Gastrocnemius medialis (tissue), 4 donors: ENCODE data around the gene GNG5. TPM values are rescaled to one million over a fixed set of nuclear protein-coding genes. Genes with fewer than 3 reads are reported as not detected.

ENCODE experiments used
- ATAC-seq, 2 donors: fragments of 150-250 bp; one replicate each; pipeline ENCODE4 v1.9.1; 2016
- DNase-seq, 2 donors: peaks; one replicate each; pipeline ENCODE4 v3.0.0-alpha.2; 2019
- H3K27ac ChIP-seq, 4 donors: fragments of 200-600 bp; sonication (generic); 1 replicate in 1 of 4; 2 replicates in 3 of 4; pipeline ENCODE4 v1.5.1; 2016 to 2018; ENCODE audit warnings: mild to moderate bottlenecking in 2 of 4, moderate library complexity in 1 of 4
- H3K27me3 ChIP-seq, 3 donors: fragments of 200-600 bp; sonication (generic) in 2 of 3; 1 replicate in 1 of 3; 2 replicates in 2 of 3; pipeline versions ENCODE4 v1.5.1 to v1.6.0; 2016 to 2019; ENCODE audit warnings: mild to moderate bottlenecking in 1 of 3, moderate library complexity in 1 of 3
- H3K36me3 ChIP-seq, 2 donors: fragments of 200-600 bp; sonication (generic) in 1 of 2; one replicate each; pipeline ENCODE4 v1.5.1; 2017 to 2018
- H3K4me1 ChIP-seq, 2 donors: fragments of 200-600 bp; sonication (generic) in 1 of 2; one replicate each; pipeline ENCODE4 v1.5.1; 2016 to 2017; ENCODE audit warnings: mild to moderate bottlenecking in 2 of 2
- H3K4me3 ChIP-seq, 4 donors: fragments of 200-600 bp; sonication (generic) in 3 of 4; 1 replicate in 1 of 4; 2 replicates in 3 of 4; pipeline ENCODE4 v1.5.1; 2016 to 2019; ENCODE audit warnings: mild to moderate bottlenecking in 2 of 4
- H3K9me3 ChIP-seq, 3 donors: fragments of 200-600 bp; sonication (generic) in 2 of 3; 1 replicate in 1 of 3; 2 replicates in 2 of 3; pipeline ENCODE4 v1.5.1; 2016 to 2019
- CTCF ChIP-seq, 5 experiments: fragments of 450-650 bp in 3 of 5; fragments of 200-600 bp in 2 of 5; sonication (generic) in 2 of 5; IDR thresholded peaks in 4 of 5; conservative IDR thresholded peaks in 1 of 5; 1 replicate in 4 of 5; 2 replicates in 1 of 5; pipeline ENCODE4 v1.5.1; 2016 to 2019; ENCODE audit warnings: antibody characterized with exemption in 5 of 5, mild to moderate bottlenecking in 3 of 5, moderate library complexity in 3 of 5
- POLR2A ChIP-seq, 2 donors: fragments of 450-650 bp; IDR thresholded peaks; one replicate each; pipeline ENCODE4 v1.6.1; 2017; ENCODE audit warnings: antibody characterized with exemption in 2 of 2, mild to moderate bottlenecking in 2 of 2, moderate library complexity in 2 of 2
- in situ Hi-C, 4 donors: fragments of 200-750 bp; cut with MboI; loops; one replicate each; pipeline versions ENCODE4 v1.15.0 to v1.8.0; 2017; ENCODE audit warnings: low sequenced_read_pairs in 4 of 4
- intact Hi-C: fragments of 100-400 bp; cut with DNase I; formaldehyde crosslinking; loops from one replicate; pipeline ENCODE4 v1.15.1; 2023; ENCODE audit warnings: low total_unique reads
- total RNA-seq, 4 donors: library from RNA; depleted of rRNA; stranded (reverse); fragments of >200 nt; gene quantifications; one replicate each; pipeline versions ENCODE4 v1.1.0 to v1.2.3, GENCODE V29; 2016

Gene GNG5
- total RNA-seq, 4 donors from 2014 or later, result 122 to 168 (median 128) TPM

DNA sequence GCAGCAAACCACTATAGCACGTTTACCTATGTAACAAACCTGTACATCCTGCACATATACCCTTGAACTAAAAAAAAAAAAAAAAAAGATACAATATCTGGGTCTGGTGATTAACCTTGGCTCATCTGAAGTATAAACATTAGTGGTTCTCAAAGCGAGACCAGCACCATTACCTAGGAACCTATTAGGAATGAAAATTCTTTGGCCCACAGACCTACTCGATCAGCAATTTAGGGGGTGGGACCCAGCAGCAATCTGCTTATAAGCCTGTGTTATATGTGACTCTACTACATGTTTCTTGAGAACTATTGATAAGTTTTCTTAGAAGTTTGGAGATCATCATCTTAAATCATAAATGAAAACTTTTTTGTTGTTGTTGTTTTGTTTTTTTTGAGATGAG, 9.9 kb downstream of the GNG5 start:
- DNase-seq (no peak), ATAC-seq (no peak)
- H3K27ac ChIP-seq, result no peak overlapping the region
- intact Hi-C loops, result no loop called here
- H3K4me3 ChIP-seq, result no peak overlapping the region
- peaks cover 10 to 16% of the 10 kb centered on the region in 2 donors for H3K4me1 ChIP-seq
- TF ChIP-seq CTCF (IDR thresholded peaks at IDR 0.05 in 4 of 5, conservative IDR thresholded peaks at IDR 0.05 in 1 of 5), result no peak
- TF ChIP-seq POLR2A (IDR thresholded peaks at IDR 0.05), result no peak
- H3K27me3 ChIP-seq, result no peaks in the 10 kb centered on the region
- in situ Hi-C loops, result no loop called here
- H3K9me3 ChIP-seq, result no peaks in the 10 kb centered on the region
- H3K36me3 ChIP-seq, result peaks cover 0 to 67% of the 10 kb centered on the region in 2 donors

DNA sequence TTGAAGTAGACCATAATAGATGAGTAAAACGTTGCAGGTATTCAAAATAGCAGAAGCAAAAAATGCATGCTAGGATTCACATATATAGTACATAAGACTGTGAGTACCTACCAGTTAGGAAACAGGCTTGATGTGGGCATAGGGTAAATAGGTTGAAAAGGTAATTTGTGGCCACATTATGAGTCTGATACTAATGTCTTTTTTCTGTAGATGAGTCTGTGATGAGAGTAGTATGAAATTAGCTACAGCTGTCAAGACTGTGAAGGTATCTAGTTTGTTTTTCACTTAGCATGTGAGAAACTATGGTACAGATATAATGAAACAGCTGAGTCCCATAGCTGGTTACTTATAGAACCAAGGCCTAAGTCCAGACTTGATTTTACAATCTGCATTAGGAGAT, 12.6 kb downstream of the GNG5 start:
- Histone ChIP-seq H3K27ac (no peak overlapping the region), H3K27me3 (no peaks in the 10 kb centered on the region), H3K4me3 (no peak overlapping the region), H3K4me1 (peaks cover 0 to 6% of the 10 kb centered on the region in 2 donors), H3K36me3 (peaks cover 0 to 63% of the 10 kb centered on the region in 2 donors), H3K9me3 (no peaks in the 10 kb centered on the region)
- TF ChIP-seq POLR2A (IDR thresholded peaks at IDR 0.05), result no peak
- no peak for TF ChIP-seq CTCF (IDR thresholded peaks at IDR 0.05 in 4 of 5, conservative IDR thresholded peaks at IDR 0.05 in 1 of 5)
- no peak for ATAC-seq
- no peak for DNase-seq
- in situ Hi-C loops, result no loop called here
- intact Hi-C loops, result no loop called here

- ATAC-seq (no peak), DNase-seq (no peak)
- Histone ChIP-seq H3K4me3 (no peak overlapping the region), H3K27ac (no peak overlapping the region), H3K9me3 (no peaks in the 10 kb centered on the region), H3K36me3 (peaks cover 0 to 53% of the 10 kb centered on the region in 2 donors), H3K27me3 (no peaks in the 10 kb centered on the region), H3K4me1 (peaks cover 0 to 6% of the 10 kb centered on the region in 2 donors)
- intact Hi-C loops (no loop called here), in situ Hi-C loops (no loop called here)
- no peak for TF ChIP-seq CTCF (IDR thresholded peaks at IDR 0.05 in 4 of 5, conservative IDR thresholded peaks at IDR 0.05 in 1 of 5)
- no peak for TF ChIP-seq POLR2A (IDR thresholded peaks at IDR 0.05)
Measured at GRCh38 chr1:84492726-84493125, 13.7 kb downstream of the GNG5 start.

GRCh38 chr1:84489766-84490165, 16.6 kb downstream of the GNG5 start:
- intact Hi-C loops, result no loop called here
- no peak for ATAC-seq

More at GRCh38 chr1:84489766-84490165, 16.6 kb downstream of the GNG5 start:
- Histone ChIP-seq H3K27me3 (no peaks in the 10 kb centered on the region), H3K4me3 (no peak overlapping the region), H3K4me1 (peaks cover 0 to 6% of the 10 kb centered on the region in 2 donors), H3K27ac (no peak overlapping the region), H3K9me3 (no peaks in the 10 kb centered on the region), H3K36me3 (peaks cover 0 to 37% of the 10 kb centered on the region in 2 donors)
- in situ Hi-C loops, result no loop called here
- no peak for DNase-seq
- TF ChIP-seq POLR2A (IDR thresholded peaks at IDR 0.05) (no peak), CTCF (IDR thresholded peaks at IDR 0.05 in 4 of 5, conservative IDR thresholded peaks at IDR 0.05 in 1 of 5) (no peak)
